T-cell (primary cell): Measurements from ENCODE around the gene SLC38A10. TPM values are rescaled to one million over a fixed set of nuclear protein-coding genes. Genes with fewer than 3 reads are reported as not detected.

Experiments used
- ATAC-seq, 4 experiments: fragments of 200-7000 bp in 3 of 4; fragments of 150-1000 bp in 1 of 4; cut with Tn5 transposase; replicated peaks in 1 of 4; 1 replicate in 3 of 4; 2 replicates in 1 of 4; pipeline ENCODE4 v1.10.0; 2021; ENCODE audit warnings: moderate library complexity in 3 of 4, mild to moderate bottlenecking in 2 of 4, moderate number of reproducible peaks in 1 of 4
- CTCF ChIA-PET, 2 donors: fragments of 300-600 bp; sonication (Branson Sonifier 250); formaldehyde crosslinking; loops; one replicate each; lab custom pipeline; 2022; ENCODE audit warnings: antibody characterized with exemption in 2 of 2; lab: Charles Lee
- POLR2A ChIA-PET, 2 donors: fragments of 300-600 bp; sonication (Branson Sonifier 250); formaldehyde crosslinking; loops; one replicate each; lab custom pipeline; 2022; ENCODE audit warnings: antibody characterized with exemption in 2 of 2; lab: Charles Lee
- DNase-seq, 35 experiments: peaks; one replicate each; pipeline versions ENCODE4 v3.0.0 to v3.0.0-alpha.2; 2013 to 2023
- H3K27ac ChIP-seq: one replicate; pipeline ENCODE4 v1.5.1; 2013; ENCODE audit warnings: low read length
- H3K27me3 ChIP-seq, 2 experiments: replicated peaks in 1 of 2; 1 replicate in 1 of 2; 2 replicates in 1 of 2; pipeline versions ENCODE4 v1.6.1 to v1.7.0; 2013; ENCODE audit warnings: low read length in 1 of 2, mixed read lengths in 1 of 2; ENCODE audit not compliant: control insufficient read depth in 2 of 2, insufficient read depth in 2 of 2; ENCODE audit errors: extremely low read depth in 1 of 2
- H3K36me3 ChIP-seq, 2 donors: 1 replicate in 1 of 2; 2 replicates in 1 of 2; pipeline versions ENCODE4 v1.6.1 to v1.7.0; 2013; ENCODE audit warnings: low read length in 1 of 2; ENCODE audit not compliant: control insufficient read depth in 2 of 2, insufficient read depth in 1 of 2; ENCODE audit errors: extremely low read depth in 1 of 2
- H3K4me1 ChIP-seq, 2 experiments: 1 replicate in 1 of 2; 2 replicates in 1 of 2; pipeline versions ENCODE4 v1.6.1 to v1.7.0; 2013; ENCODE audit warnings: low read length in 2 of 2, mixed read lengths in 1 of 2; ENCODE audit not compliant: insufficient read depth in 2 of 2, control insufficient read depth in 1 of 2; ENCODE audit errors: extremely low read depth in 1 of 2
- H3K4me3 ChIP-seq, 2 donors: 1 replicate in 1 of 2; 2 replicates in 1 of 2; pipeline versions ENCODE4 v1.5.1 to v1.7.0; 2013; ENCODE audit warnings: mild to moderate bottlenecking in 2 of 2, low read length in 1 of 2, moderate library complexity in 1 of 2; ENCODE audit not compliant: control insufficient read depth in 1 of 2; ENCODE audit errors: extremely low read depth in 1 of 2
- H3K9me3 ChIP-seq: 2 replicates; pipeline ENCODE4 v1.7.0; 2013
- H3K27ac Mint-ChIP-seq, 2 donors: one replicate each; pipeline ENCODE4 v1.8.0; 2020 to 2021; ENCODE audit warnings: mild to moderate bottlenecking in 2 of 2, mixed read lengths in 2 of 2
- H3K27me3 Mint-ChIP-seq, 2 donors: one replicate each; pipeline ENCODE4 v1.8.0; 2021 to 2022; ENCODE audit warnings: mixed read lengths in 2 of 2
- H3K36me3 Mint-ChIP-seq: one replicate; pipeline ENCODE4 v1.8.0; 2021; ENCODE audit warnings: mixed read lengths
- H3K4me1 Mint-ChIP-seq, 3 donors: one replicate each; pipeline ENCODE4 v1.8.0; 2020 to 2022; ENCODE audit warnings: mixed read lengths in 3 of 3, mild to moderate bottlenecking in 1 of 3
- H3K4me3 Mint-ChIP-seq, 3 donors: one replicate each; pipeline ENCODE4 v1.8.0; 2020 to 2022; ENCODE audit warnings: mild to moderate bottlenecking in 3 of 3, mixed read lengths in 3 of 3, moderate library complexity in 3 of 3
- H3K9me3 Mint-ChIP-seq, 3 donors: one replicate each; pipeline ENCODE4 v1.8.0; 2020 to 2022; ENCODE audit warnings: mixed read lengths in 3 of 3
- WGBS: methylation state at CpG from one replicate; pipeline ENCODE4 v1.1.5; 2013; ENCODE audit warnings: missing lambda C conversion rate; ENCODE audit not compliant: insufficient coverage; 5-methylcytosine and 5-hydroxymethylcytosine counted together
- total RNA-seq, 35 experiments: library from RNA in 6 of 35; stranded (reverse) in 6 of 35; fragments of 120-200 nt in 1 of 35; gene quantifications; one replicate each; pipeline versions ENCODE4 v1.2.1 to v1.2.4 and lab custom pipeline; 2013 to 2026

The SLC38A10 gene
- total RNA-seq, 5 donors from 2014 or later (not counting 1 experiment from before 2014, with no cell fraction given) = 52.8 to 95.2 (median 82.3) TPM

DNA sequence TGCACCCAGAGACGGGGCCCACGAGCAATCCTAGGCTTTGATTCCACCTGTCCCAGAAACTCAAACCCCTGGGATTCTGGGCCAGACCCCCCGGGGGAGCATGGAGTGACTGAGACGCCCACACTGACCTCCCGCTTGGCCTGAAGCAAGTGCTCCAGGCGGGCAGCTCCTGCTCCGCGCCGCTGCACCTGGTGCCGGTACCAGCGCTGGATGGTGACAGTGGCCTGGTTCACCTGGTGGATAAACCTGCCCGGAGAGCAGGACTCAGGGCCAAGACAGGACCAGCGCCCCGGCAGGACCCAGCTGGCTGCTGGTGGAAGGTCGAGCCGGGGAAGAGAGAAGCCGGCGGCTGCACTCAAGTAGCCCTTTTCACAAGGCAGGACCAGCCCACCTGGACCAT is 94.9 kb downstream of the SLC38A10 start:
- no peak overlapping the region for H3K27ac ChIP-seq

DNA sequence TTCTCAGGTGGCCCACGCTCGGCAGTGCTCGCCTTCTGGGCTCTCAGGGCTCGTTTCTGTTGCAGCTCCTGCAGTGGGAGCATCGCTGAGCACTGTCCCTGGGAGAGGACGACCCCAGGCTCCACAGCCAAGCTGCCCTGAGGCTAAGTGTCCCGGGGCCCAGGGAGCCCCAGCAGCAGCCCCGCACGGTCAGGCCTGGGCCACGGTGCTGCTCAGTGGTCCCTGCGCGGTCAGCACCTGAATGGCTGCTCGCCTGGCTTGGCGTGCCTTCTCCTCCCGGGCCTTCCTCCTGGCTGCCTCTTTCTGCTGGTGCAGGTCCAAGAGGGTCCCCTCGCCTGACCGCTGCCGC is 95.7 kb downstream of the SLC38A10 start:
- H3K4me3 Mint-ChIP-seq = no peak overlapping the region
- no peak overlapping the region for H3K4me3 ChIP-seq
- H3K9me3 ChIP-seq = no peaks in the 10 kb centered on the region
- WGBS = 95% methylated on average over 18 of the region's 18 CpGs
- ChIA-PET CTCF (no interaction called here), POLR2A (no interaction called here)
- H3K4me1 Mint-ChIP-seq = no peaks in the 10 kb centered on the region
- no peak for DNase-seq
- H3K27me3 ChIP-seq = no peaks in the 10 kb centered on the region
- H3K4me1 ChIP-seq = no peaks in the 10 kb centered on the region
- no peak overlapping the region for H3K27ac Mint-ChIP-seq
- H3K9me3 Mint-ChIP-seq = no peaks in the 10 kb centered on the region
- H3K36me3 ChIP-seq = peaks cover 5 to 15% of the 10 kb centered on the region in 2 donors
- H3K27ac ChIP-seq = no peak overlapping the region
- no peaks in the 10 kb centered on the region for H3K36me3 Mint-ChIP-seq
- ATAC-seq = no peak
- H3K27me3 Mint-ChIP-seq = no peaks in the 10 kb centered on the region

More for the DNA sequence above, 94.9 kb downstream of the SLC38A10 start:
- Histone ChIP-seq H3K27me3 (no peaks in the 10 kb centered on the region), H3K36me3 (peaks cover 5 to 15% of the 10 kb centered on the region in 2 donors), H3K9me3 (no peaks in the 10 kb centered on the region), H3K4me1 (no peaks in the 10 kb centered on the region), H3K4me3 (no peak overlapping the region)
- POLR2A ChIA-PET = no interaction called here
- no peaks in the 10 kb centered on the region for H3K36me3 Mint-ChIP-seq
- no peak overlapping the region for H3K27ac Mint-ChIP-seq
- H3K4me1 Mint-ChIP-seq = no peaks in the 10 kb centered on the region
- H3K27me3 Mint-ChIP-seq = no peaks in the 10 kb centered on the region
- ATAC-seq (no peak), DNase-seq (no peak)
- CTCF ChIA-PET = no interaction called here
- H3K9me3 Mint-ChIP-seq = no peaks in the 10 kb centered on the region
- H3K4me3 Mint-ChIP-seq = no peak overlapping the region
- WGBS = 98% methylated on average over 14 of the region's 18 CpGs

DNA sequence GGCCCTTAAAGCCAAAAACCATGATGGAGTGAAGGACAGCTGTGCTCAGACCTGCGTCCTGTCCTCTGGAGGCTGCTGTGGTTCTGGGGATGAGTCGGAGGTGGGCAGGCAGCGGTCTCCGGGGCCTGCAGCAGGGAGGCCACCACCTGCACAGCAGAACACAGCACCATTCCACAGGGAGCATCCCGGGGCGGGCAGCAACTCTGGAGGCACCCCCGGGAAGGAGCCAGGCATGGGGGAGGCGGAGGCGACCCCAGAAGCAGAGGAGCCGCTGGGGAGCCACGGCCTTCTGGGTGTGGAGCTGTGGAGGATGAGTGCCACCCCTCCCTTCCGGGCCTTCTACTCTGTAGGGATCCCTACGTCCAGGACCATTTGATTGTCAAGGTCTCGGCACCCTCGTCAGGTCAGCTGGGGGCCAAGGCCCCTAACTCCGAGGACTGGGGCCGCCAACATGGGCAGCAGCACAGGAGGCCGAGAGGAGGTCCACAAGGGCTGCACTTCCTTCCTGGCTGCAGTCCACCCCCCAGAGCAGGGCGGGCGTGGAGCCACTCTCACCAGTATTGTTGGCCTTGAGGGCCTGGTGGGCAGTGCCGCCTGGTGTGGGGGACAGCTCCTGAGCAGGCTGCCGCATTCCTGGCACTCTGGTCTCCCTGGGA is 96.2 kb downstream of the SLC38A10 start:
- Histone ChIP-seq H3K27ac (no peak overlapping the region), H3K27me3 (no peaks in the 10 kb centered on the region), H3K4me3 (no peak overlapping the region), H3K4me1 (no peaks in the 10 kb centered on the region), H3K36me3 (peaks cover 5 to 20% of the 10 kb centered on the region in 2 donors), H3K9me3 (no peaks in the 10 kb centered on the region)
- Mint-ChIP-seq H3K27ac (no peak overlapping the region), H3K27me3 (no peaks in the 10 kb centered on the region), H3K4me3 (no peak overlapping the region), H3K36me3 (no peaks in the 10 kb centered on the region), H3K4me1 (no peaks in the 10 kb centered on the region), H3K9me3 (no peaks in the 10 kb centered on the region)
- CTCF ChIA-PET = no interaction called here
- ATAC-seq (no peak), DNase-seq (no peak)
- POLR2A ChIA-PET = no interaction called here
- 94% methylated on average over 20 of the region's 22 CpGs for WGBS

DNA sequence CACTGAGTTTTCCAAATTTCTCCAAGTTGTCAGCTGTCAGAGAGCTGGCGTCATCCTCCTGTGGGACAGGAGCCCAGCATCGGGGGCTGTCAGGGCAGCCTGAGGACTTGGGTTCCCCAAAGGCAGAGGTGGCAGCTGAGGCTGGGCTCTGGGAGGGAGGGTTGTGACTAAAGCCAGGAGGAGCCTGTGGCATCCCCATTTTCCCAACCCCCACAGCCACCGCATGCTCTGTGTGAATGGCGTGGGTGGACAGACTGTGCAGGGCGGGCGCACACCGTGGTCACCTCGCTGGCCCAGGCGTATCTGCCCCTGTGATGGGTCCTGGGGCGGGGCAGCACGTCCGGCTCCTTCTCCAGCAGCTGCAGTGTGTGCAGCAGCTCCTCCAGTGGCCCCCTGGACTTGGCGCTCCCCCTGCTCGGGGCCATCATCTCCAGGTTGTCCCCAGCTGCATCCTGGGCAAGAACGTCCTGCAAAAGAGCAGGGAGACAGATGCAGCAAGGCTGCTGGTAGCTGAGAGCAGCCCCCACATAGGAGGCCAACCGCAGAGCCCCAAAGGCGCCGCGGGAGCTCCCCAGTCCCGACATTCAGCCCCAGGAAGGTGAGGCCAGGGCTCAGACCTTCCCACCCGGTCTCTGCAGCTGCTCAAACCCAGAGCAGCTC is 97.1 kb downstream of the SLC38A10 start:
- no peaks in the 10 kb centered on the region for H3K9me3 Mint-ChIP-seq
- Histone ChIP-seq H3K4me1 (no peaks in the 10 kb centered on the region), H3K36me3 (peaks cover 5 to 22% of the 10 kb centered on the region in 2 donors), H3K4me3 (no peak overlapping the region), H3K9me3 (no peaks in the 10 kb centered on the region), H3K27ac (no peak overlapping the region), H3K27me3 (no peaks in the 10 kb centered on the region)
- no peak overlapping the region for H3K27ac Mint-ChIP-seq
- H3K4me3 Mint-ChIP-seq = no peak overlapping the region
- no peaks in the 10 kb centered on the region for H3K4me1 Mint-ChIP-seq
- ChIA-PET POLR2A (no interaction called here), CTCF (no interaction called here)
- ATAC-seq (no peak), DNase-seq (no peak)
- no peaks in the 10 kb centered on the region for H3K36me3 Mint-ChIP-seq
- H3K27me3 Mint-ChIP-seq = no peaks in the 10 kb centered on the region
- 92% methylated on average over 20 of the region's 21 CpGs for WGBS

DNA sequence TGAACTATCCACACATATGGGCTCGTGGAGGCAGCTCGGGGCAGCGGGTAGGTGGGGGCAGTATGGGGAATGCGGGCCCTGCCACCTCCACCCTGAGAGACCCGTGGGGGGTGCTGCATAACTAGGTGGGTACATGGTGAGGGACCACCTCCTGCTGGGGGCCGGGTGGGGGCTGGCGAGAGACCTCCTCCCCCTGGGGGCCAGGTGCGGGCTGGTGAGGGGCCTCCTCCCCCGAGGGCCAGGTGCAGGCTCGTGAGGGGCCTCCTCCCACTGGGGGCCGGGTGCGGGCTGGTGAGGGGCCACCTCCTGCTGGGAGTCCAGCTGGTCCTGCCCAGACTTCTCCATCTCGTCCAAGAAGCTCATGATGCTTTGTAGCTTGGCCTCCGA is 97.7 kb downstream of the SLC38A10 start:
- Mint-ChIP-seq H3K4me3 (no peak overlapping the region), H3K36me3 (no peaks in the 10 kb centered on the region), H3K27me3 (no peaks in the 10 kb centered on the region), H3K4me1 (no peaks in the 10 kb centered on the region), H3K9me3 (no peaks in the 10 kb centered on the region), H3K27ac (no peak overlapping the region)
- no peak for ATAC-seq
- ChIA-PET POLR2A (no interaction called here), CTCF (no interaction called here)
- Histone ChIP-seq H3K9me3 (no peaks in the 10 kb centered on the region), H3K4me1 (no peaks in the 10 kb centered on the region), H3K27me3 (no peaks in the 10 kb centered on the region), H3K4me3 (no peak overlapping the region), H3K36me3 (peaks cover 5 to 21% of the 10 kb centered on the region in 2 donors), H3K27ac (no peak overlapping the region)
- WGBS = 83% methylated on average over 9 of the region's 14 CpGs
- no peak for DNase-seq

DNA sequence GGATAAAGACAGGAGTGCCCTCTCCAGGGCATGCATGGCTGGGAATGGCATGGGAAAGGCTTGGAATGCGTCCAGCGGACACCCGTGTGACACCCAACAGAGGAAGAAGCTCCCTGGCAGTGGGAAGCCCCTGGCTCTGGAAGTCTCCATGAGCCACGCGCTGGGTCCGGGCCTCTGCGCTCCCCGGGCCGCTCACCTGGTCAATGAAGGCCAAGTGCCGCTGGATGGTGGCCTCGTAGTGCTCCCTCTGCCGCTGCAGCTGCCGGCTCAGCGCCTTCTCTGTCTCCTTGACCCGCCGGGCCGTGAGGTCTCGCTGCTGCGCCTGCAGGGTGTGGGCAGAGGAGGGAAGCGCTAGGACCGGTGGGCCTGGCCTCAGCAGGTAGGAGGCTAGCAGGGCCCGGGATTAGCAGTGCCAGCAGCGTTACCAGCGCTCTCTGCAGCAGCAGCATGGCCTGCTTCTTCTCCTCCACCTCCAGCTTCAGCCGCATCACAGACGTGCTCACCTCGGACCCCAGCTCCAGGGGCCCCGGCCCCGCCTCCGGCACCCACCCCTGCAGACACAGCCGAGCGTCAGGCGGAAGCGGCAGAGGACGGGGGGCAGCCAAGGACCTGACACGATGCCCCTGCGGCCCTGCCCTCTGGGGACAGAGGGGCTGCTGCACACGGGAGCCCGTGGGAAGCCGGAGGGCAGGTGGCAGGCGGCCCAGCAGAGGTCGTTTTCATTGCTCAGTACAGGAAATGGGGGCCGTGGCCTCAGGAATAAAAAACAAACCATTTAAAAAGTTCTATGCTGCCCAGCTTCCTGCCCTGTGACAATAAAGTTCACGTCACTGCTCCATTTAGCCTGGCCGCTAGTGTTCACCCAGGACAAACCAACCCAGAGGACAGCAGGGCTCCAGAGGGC is 98.3 kb downstream of the SLC38A10 start:
- no peaks in the 10 kb centered on the region for H3K36me3 Mint-ChIP-seq
- Histone ChIP-seq H3K4me1 (no peaks in the 10 kb centered on the region), H3K4me3 (no peak overlapping the region), H3K36me3 (peaks cover 5 to 21% of the 10 kb centered on the region in 2 donors), H3K27ac (no peak overlapping the region), H3K27me3 (no peaks in the 10 kb centered on the region), H3K9me3 (no peaks in the 10 kb centered on the region)
- no peak overlapping the region for H3K4me3 Mint-ChIP-seq
- no peak for ATAC-seq
- H3K9me3 Mint-ChIP-seq = no peaks in the 10 kb centered on the region
- DNase-seq = no peak
- no peak overlapping the region for H3K27ac Mint-ChIP-seq
- POLR2A ChIA-PET = no interaction called here
- CTCF ChIA-PET = no interaction called here
- whole genome bisulfite sequencing = 95% methylated on average over 41 of the region's 45 CpGs
- H3K27me3 Mint-ChIP-seq = no peaks in the 10 kb centered on the region
- no peaks in the 10 kb centered on the region for H3K4me1 Mint-ChIP-seq
